Tibial artery (tissue), 4 donors: Measurements from ENCODE around the gene CD38.

Experiments used
- DNase-seq, 2 donors: peaks; one replicate each; pipeline ENCODE4 v3.0.0-alpha.2; 2019
- H3K27ac ChIP-seq, 2 donors: fragments of 200-600 bp; sonication (generic) in 1 of 2; 1 replicate in 1 of 2; 2 replicates in 1 of 2; pipeline ENCODE4 v1.5.1; 2018 to 2019; ENCODE audit warnings: mild to moderate bottlenecking in 1 of 2
- H3K27me3 ChIP-seq, 2 donors: fragments of 200-600 bp; sonication (generic) in 1 of 2; one replicate each; pipeline versions ENCODE4 v1.5.1 to v1.6.0; 2016 to 2019
- H3K36me3 ChIP-seq, 3 donors: fragments of 200-600 bp; sonication (generic) in 2 of 3; one replicate each; pipeline ENCODE4 v1.5.1; 2016 to 2019; ENCODE audit warnings: mild to moderate bottlenecking in 2 of 3
- H3K4me1 ChIP-seq, 4 donors: fragments of 200-600 bp; sonication (generic) in 2 of 4; 1 replicate in 3 of 4; 2 replicates in 1 of 4; pipeline ENCODE4 v1.5.1; 2016 to 2019
- H3K4me3 ChIP-seq, 2 donors: fragments of 200-600 bp; sonication (generic) in 1 of 2; 1 replicate in 1 of 2; 2 replicates in 1 of 2; pipeline ENCODE4 v1.5.1; 2018 to 2019; ENCODE audit warnings: mild to moderate bottlenecking in 2 of 2
- H3K9me3 ChIP-seq, 3 donors: fragments of 200-600 bp; sonication (generic) in 1 of 3; one replicate each; pipeline ENCODE4 v1.5.1; 2016 to 2019
- CTCF ChIP-seq, 2 experiments: fragments of 200-600 bp in 1 of 2; fragments of 450-650 bp in 1 of 2; IDR thresholded peaks; one replicate each; pipeline ENCODE4 v1.5.1; 2017 to 2019; ENCODE audit warnings: antibody characterized with exemption in 2 of 2, mild to moderate bottlenecking in 1 of 2, moderate library complexity in 1 of 2
- intact Hi-C: fragments of 100-400 bp; cut with DNase I; formaldehyde crosslinking; loops from one replicate; pipeline ENCODE4 v1.15.0; 2023; ENCODE audit warnings: low total_unique reads

The CD38 gene

GRCh38 chr4:15897577-15897976 lies 119.4 kb downstream of the CD38 start:
- Histone ChIP-seq H3K27ac (no peak overlapping the region), H3K4me1 (no peaks in the 10 kb centered on the region), H3K27me3 (no peaks in the 10 kb centered on the region), H3K36me3 (no peaks in the 10 kb centered on the region), H3K4me3 (no peak overlapping the region), H3K9me3 (no peaks in the 10 kb centered on the region)
- DNase-seq, result no peak
- no peak for TF ChIP-seq CTCF (IDR thresholded peaks at IDR 0.05)
- intact Hi-C loops, result no loop called here

GRCh38 chr4:15898902-15899301 lies 120.8 kb downstream of the CD38 start:
- intact Hi-C loops, result no loop called here
- Histone ChIP-seq H3K27me3 (no peaks in the 10 kb centered on the region), H3K36me3 (no peaks in the 10 kb centered on the region), H3K4me3 (no peak overlapping the region), H3K9me3 (no peaks in the 10 kb centered on the region), H3K27ac (no peak overlapping the region), H3K4me1 (no peaks in the 10 kb centered on the region)
- DNase-seq, result no peak
- no peak for TF ChIP-seq CTCF (IDR thresholded peaks at IDR 0.05)

- DNase-seq, result no peak
- TF ChIP-seq CTCF (IDR thresholded peaks at IDR 0.05), result no peak
- Histone ChIP-seq H3K36me3 (no peaks in the 10 kb centered on the region), H3K9me3 (no peaks in the 10 kb centered on the region), H3K27ac (no peak overlapping the region), H3K4me3 (no peak overlapping the region), H3K4me1 (no peaks in the 10 kb centered on the region), H3K27me3 (no peaks in the 10 kb centered on the region)
- intact Hi-C loops, result no loop called here
Measured at GRCh38 chr4:15899511-15899910, 121.4 kb downstream of the CD38 start.

- intact Hi-C loops, result no loop called here
- no peak for TF ChIP-seq CTCF (IDR thresholded peaks at IDR 0.05)
Measured at GRCh38 chr4:15901007-15901406, 122.9 kb downstream of the CD38 start.

GRCh38 chr4:15901998-15902397 lies 123.9 kb downstream of the CD38 start:
- Histone ChIP-seq H3K4me3 (no peak overlapping the region), H3K27ac (no peak overlapping the region), H3K4me1 (no peaks in the 10 kb centered on the region), H3K27me3 (peaks cover 0 to 5% of the 10 kb centered on the region in 2 donors), H3K9me3 (no peaks in the 10 kb centered on the region), H3K36me3 (no peaks in the 10 kb centered on the region)
- no peak for TF ChIP-seq CTCF (IDR thresholded peaks at IDR 0.05)
- no peak for DNase-seq
- intact Hi-C loops, result no loop called here

More at GRCh38 chr4:15901007-15901406, 122.9 kb downstream of the CD38 start:
- Histone ChIP-seq H3K4me3 (no peak overlapping the region), H3K27me3 (peaks cover 0 to 5% of the 10 kb centered on the region in 2 donors), H3K27ac (no peak overlapping the region), H3K9me3 (no peaks in the 10 kb centered on the region), H3K4me1 (no peaks in the 10 kb centered on the region), H3K36me3 (no peaks in the 10 kb centered on the region)
- no peak for DNase-seq

- intact Hi-C loops, result no loop called here
- no peak for DNase-seq
Measured at GRCh38 chr4:15902746-15903145, 124.6 kb downstream of the CD38 start.

More at GRCh38 chr4:15902746-15903145, 124.6 kb downstream of the CD38 start:
- H3K4me3 ChIP-seq, result no peak overlapping the region
- H3K36me3 ChIP-seq, result no peaks in the 10 kb centered on the region
- no peaks in the 10 kb centered on the region for H3K4me1 ChIP-seq
- peaks cover 0 to 5% of the 10 kb centered on the region in 2 donors for H3K27me3 ChIP-seq
- no peak overlapping the region for H3K27ac ChIP-seq
- H3K9me3 ChIP-seq, result no peaks in the 10 kb centered on the region
- TF ChIP-seq CTCF (IDR thresholded peaks at IDR 0.05), result no peak
